ENCODE data around the gene TBC1D4.
"Not testable (repeated sequence)": the region's sequence is repeated elsewhere in the genome, so short reads cannot be mapped to it uniquely, and the experiment has no call there.

TBC1D4 gene

DNA sequence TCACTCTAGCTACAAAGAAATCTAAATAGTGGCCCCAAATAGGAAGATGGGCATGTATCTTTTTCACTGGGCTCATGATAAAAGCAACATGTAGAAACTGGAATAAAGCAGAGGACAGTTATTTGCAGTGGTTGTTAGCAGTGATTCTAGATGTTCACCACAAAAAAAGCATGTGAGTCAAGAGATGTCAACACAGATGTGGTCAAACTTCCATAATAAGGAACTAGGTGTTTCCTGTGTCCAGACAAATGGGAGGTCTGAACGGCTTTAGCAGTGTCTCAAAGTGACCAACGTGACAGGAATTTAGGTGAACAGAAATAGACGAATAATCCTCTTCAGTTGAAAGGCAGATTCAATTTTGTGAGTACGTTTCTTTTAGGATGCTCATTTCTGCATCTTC is 162.7 kb downstream of the TBC1D4 start:
- DNase-seq (ENCODE audit: low spot score): no peak

DNA sequence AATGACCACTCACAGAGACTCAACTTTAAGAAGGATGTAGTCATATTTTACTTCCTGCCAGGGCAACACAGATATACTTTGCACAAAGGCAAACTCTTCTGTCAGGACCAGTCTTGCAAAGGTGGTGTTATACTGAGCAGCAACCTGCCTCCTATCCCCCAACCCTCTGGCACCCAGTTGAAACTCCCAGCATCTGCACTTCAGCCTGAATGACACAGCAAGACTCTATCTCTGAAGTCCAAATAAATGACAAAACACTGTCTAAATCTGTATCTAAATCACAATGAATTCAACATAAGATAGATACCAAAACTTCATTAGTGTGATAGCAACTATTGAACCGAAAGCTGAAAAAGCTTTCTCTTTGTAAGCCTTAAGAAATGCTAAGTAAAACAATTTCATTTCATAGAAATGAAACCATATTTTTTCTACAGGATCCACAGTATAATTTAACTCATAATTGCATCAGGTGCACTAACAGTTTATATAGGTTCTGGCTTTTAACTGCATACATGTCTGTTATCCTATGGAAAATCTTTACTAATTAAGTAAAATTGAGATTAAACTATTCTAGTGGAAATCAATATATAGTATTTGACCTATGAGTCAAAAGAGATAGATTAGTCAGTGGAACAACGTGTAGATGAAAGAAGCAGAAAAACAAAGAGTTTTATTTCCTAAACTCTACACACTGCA is 163.7 kb downstream of the TBC1D4 start:
- DNase-seq (ENCODE audit: low spot score): no peak

DNA sequence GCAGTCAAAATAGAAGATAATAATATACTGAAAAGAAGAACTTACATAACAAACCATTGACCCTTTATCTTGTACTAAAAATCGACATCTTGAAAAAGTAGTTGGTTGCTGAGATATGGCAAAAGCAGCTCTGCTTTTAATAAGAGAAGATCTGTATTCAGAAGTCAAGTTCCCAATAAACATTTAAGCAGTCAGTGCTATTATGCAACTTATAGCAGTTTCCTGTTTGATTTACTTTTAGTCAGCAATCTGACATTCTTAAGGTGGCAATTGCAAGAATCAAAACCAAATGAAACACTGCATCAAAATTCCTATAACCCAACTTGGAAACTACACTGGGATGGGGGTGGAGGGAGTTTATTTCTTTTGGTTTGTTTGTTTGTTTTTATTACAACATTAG is 165.5 kb downstream of the TBC1D4 start:
- DNase-seq (ENCODE audit: low spot score): no peak

DNA sequence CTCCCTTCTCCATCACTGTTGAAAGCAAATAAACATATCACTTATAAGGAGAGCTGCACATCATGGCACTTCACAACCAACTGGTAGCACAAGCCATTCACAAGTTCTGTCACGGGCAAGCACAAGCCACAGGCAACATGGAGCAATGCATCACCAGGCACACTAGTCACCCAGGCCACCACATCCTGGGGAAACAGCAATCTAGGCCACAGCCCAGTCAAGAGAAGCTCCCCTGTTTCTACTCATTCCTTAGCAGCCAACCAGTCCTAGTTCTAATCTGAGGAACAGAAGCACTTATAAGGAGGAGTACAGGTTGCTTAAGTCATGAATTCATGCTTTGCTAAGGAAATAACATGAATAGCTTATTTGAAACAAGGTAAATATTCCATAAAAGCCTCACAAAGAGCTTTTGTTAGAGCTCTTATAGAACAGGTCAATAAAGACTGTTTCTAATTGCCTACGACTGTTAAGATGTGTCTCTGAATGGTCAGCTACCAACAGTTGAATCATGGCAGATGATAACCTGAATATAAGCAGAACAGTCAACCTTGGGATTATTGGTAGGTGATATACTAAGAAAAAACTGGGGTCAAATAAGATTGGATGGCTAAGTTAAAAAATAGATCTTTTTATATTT is 169.0 kb downstream of the TBC1D4 start:
- peak; percentile 17 for DNase-seq (ENCODE audit: low spot score)

DNA sequence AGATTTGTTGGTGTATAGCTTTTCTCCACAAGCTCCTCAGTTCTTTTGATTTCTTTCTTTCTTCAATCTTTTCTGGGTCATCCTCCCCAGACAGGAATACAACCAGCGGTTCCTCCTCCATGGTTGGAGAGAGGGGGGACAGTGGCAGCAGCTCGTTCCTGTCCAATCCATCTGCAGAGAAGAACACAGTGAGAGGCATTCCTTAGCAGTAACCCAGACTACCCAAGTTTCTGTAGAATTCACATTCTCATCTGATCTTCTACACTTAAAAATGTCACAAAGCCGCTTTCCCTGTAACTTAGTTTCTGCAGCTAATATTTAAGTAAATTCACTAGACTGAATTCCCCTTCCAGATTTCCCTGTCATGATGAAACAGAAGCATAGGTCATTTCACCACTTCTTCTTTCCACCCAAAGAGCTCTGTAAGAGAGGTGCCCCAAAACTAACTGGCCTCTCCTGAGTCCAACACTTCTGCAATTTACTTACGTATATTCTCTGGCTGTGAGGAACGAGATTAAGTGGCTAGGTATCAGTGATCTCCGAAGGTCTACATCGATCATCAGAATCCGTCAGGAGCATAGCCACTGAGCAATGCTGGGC is 171.9 kb downstream of the TBC1D4 start:
- DNase-seq (ENCODE audit: low spot score): no peak

DNA sequence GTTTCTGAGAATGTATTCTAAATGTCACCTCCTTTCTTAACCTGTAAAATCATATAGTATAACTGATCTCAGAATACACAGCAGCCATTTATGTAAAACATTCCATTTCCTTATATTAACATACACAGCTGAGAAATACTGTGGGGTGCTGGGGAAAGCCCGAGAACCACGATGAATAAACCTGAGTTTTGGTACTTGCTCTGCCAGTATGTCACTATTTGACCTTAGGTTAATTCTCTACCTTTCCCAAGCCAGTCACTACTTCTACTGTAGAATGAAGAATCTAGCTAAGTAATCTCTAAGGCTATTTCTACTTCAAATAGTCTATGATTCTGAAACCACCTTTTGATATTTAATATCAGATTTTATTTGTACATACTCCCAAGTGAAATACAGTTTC is 173.7 kb downstream of the TBC1D4 start:
- DNase-seq (ENCODE audit: low spot score): no peak

DNA sequence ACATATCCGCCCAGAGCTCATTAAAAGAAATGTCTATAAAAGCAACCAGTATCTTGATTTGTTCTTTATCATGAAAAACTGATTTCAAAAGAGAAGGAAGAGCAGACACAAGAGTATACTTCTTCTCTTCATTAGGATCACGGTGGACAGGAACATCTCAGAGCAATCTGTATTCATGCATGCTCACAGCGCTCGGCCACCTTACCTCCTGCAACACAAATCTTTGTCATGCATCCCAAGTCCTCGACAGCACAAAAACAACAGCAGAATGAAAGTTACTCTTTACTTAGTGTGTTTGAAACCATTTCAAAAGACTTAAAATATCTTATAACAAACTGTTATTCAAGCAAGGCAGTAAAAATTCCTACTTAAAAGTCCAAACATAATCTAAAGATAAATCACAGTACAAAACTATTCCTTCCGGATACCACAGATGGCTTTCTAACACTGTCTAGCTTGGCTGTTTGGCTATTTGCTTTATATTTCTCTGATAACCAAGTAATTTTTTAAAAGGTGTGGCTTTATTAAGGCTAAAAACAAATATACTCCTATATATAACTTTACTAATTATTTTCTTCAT is 174.5 kb downstream of the TBC1D4 start:
- DNase-seq (ENCODE audit: low spot score): no peak

DNA sequence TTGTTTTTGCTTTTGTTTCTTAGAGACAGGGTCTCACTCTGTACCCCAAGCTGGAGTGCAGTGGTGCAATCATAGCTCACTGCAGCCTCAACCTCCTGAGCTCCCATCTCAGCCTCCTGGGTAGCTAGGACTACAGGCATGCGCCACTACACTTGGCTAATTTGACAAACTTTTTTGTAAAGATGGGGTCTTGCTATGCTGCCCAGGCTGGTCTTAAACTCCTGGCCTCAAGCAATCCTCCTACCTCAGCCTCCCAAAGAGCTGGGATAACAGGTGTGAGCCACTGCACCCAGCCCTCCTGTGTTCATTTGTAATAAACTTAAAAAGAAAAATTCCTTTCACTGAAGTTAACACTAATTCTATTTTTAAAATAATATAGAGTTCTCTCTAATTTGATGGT is 175.0 kb downstream of the TBC1D4 start:
- not testable (repeated sequence) for DNase-seq (ENCODE audit: low spot score)

DNA sequence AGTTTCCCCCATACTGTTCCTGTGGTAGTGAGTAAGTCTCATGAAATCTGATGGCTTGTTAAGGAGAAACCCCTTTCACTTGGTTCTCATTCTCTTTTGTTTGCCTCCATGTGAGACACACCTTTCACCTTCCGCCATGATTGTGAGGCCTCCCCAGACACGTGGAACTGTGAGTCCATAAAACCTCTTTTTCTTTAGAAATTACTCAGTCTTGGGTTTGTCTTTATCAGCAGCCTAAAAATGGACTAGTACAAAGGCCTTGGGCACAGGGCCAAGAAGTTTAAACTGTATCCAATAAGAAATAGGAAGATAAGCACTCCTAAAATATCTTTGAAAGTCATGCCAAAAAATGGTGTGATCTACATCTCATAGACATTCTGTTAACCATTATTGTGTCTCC is 176.9 kb downstream of the TBC1D4 start:
- DNase-seq (ENCODE audit: low spot score): no peak

DNA sequence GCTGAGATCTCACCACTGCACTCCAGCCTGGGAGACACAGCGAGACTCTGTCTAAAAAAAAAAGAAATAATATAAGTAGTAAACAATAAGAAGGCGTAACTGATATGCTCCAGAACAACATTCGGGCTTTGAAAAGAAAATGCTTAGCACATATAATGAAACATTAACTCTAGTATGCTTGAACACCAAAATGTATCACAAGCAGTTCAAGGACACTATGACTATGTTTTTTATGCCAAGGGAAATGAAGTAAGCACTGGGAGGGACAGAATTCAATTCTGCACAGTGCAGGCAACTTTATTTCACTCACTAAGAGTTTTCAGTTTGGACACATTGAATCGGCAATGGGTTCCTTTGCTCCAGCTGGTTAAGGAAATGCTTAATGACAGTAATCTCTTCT is 178.7 kb downstream of the TBC1D4 start:
- no peak for DNase-seq (ENCODE audit: low spot score)

DNA sequence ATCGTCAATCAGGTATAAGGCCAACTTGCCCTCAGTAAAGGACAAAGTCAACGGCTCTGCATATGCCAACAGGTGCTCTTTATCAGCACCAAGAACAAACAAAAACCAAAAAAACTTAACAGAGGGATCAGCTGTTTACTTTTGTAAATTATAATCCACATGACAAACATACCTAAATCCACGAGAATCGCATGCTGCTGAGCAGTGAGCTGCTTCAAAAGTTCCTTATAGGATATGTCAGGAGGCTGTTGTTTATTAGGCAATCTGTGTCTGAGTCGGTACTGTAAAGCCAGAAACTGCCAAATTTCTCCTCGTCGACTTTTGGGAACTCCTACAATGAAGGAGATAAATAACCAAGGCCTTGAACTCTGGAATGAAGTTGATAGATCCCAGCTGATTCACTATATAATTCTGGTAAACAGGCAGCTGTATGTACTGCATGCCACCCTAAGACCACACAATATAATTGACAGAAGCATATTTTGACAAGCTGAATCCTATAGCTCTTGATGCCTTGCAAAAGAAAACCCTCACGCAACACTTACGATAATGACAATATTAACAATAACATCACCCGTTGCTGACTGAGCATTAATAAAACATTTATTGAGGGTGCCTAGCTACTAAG is 179.8 kb downstream of the TBC1D4 start:
- no peak for DNase-seq (ENCODE audit: low spot score)

DNA sequence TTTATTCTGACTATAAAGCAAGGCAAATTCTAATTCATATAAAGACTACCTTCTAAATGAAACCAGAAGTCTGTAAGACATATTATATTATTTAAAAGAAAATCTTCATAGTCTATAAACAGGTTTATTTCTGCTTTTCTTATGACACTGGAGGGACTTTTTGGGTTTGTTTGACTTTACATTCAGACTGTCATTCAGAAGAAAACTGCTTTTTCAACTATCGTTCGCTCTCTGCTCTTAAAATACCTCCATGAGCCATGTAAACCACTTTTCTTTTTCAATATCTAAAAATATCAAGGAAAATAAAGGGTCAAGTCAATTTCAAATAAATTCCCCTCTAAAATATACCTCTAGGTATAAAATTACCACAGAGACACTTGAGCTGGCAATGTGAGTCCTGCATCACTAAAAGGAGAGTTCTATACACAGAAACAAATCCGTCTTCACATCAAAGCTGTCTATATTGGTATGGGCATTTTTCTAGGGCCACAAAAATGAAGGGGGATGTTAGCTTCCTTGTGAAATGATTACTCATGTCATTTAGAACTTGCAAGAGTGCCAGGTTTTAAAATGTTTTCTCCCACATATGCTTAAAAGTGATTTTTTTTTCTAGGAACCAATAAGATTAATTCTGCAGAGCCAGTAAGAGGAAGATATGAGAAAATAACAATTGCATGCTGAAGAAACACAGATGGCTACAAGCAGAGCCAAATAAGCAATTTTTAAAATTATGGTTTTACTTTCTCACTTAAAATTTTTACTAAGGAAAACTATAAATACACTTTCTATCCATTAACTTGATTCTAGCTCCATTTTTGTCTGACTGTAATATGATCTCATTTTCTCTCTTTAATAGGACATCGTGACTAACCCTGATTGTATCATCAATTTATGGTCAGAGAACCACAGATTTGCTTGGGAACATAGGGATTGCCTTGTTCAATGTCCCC is 181.8 kb downstream of the TBC1D4 start:
- peak; percentile 11 for DNase-seq (ENCODE audit: low spot score)

DNA sequence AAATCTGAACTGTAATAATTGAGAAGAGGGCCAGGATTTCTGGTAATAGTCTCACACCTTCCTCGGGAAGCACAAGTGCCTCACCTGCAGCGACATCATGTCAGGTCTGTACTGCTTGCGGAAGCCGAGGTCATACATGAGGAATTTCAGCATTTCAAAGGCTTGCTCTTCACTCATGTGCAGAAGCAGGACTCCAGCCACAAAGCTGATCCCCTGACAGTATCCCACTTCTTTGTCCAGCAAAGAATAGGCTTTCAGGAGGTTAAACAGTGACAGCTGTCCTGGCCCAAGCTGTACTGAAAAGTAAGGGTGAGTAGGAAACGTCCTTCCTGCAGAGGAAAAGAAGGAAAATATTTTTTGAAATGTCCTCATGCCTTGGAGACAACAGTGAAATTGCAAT is 182.7 kb downstream of the TBC1D4 start:
- DNase-seq (ENCODE audit: low spot score): peak; percentile 47

DNA sequence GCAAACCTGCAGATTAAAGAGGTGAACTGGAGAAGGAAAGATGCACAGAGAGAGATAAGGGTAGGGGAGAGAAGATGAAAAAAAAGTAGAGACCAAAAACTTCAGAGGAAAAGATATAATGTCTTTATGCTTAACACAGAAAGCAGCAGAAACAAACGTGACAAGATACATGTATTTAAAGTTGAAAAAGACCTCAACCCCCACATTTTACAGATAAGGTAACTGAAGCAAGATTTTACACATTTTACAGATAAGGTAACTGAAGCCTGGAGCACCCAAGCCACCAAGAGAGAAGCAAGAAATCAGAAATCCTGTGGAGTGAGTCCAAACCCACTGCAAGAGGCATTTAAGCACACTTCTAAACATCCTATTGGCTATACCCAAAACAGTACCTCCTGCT is 185.3 kb downstream of the TBC1D4 start:
- no peak for DNase-seq (ENCODE audit: low spot score)

DNA sequence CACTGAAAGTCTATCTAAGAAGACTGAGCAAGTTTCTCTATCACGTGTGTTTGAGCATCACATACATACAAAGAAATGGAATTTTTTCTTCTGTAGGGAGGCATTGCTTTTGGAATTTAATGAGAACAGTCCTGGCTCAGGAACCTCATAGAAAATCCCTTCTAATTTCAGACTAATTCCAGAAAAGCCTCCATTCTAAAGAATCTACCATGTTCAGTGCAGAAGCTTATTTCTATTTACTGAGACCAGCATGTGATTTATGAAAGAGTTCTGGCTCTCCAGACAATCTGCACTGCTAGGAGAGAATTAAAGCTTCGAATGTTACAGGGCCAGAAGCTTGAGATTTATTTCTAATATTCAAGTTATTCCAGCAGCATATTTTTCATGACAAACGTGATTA is 186.8 kb downstream of the TBC1D4 start:
- no peak for DNase-seq (ENCODE audit: low spot score)

DNA sequence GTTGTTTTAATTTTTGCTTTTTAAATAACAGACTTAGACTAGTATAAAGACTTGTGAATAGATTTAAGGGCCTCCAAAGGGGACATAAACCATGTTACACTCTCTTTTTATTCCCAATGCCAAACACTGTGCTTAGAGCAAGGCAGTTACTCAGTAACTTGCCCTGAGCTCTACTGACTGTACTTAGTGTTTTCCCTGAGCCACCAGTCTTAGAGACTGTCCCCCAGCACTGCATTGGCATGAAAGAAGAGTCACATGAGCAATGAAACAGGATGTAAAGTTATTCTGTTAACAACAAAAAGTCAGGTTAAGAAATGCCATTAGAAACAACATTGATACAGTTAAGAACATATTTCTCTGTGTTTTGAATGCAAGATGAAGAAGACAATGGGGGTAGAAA is 187.9 kb downstream of the TBC1D4 start:
- DNase-seq (ENCODE audit: low spot score): peak; percentile 28

DNA sequence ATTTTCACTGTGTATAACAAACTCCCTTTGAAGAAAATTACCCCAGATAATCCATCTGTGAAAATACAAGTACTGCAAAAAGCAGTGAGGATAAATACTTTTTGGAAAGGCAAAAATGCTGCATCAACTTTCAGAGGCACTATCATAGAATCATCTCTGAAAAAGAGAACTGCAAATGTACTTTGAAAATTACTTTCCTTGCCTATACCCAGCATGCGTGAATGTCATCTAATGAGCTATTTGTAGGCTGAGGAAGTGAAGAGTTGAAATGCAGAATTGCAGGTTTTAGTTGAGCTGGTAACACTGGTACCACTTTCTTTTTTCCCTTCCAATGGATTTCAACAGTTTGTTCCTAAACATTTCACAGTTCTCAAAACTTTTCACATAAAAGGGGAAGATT is 196.7 kb downstream of the TBC1D4 start:
- no peak for DNase-seq (ENCODE audit: low spot score)

DNA sequence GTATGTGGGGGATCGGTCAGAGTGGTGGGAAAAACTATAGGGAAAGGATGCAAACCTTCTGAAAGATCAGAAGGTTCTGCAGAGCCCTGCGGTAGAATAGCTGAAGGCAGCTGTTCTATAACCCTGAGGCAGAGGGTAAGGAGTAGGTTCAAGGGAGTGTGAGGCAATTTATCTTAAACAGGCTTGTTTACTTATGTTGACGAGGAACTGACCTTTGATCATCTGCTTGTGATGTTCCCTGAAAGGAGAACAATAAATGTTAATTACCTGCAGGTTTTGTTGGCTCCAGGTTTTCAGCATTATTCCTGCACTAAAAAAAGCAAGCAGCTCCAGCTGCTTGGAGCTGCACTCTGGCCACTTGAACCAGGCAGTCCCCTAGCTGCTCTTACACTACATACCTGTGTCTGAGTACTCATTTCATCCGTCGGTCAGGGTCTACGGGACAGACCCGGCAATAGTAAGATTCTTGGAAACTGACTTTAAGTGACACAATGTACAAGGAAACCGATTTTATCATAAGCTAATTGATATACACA is 202.1 kb downstream of the TBC1D4 start:
- no peak for DNase-seq (ENCODE audit: low spot score)

DNA sequence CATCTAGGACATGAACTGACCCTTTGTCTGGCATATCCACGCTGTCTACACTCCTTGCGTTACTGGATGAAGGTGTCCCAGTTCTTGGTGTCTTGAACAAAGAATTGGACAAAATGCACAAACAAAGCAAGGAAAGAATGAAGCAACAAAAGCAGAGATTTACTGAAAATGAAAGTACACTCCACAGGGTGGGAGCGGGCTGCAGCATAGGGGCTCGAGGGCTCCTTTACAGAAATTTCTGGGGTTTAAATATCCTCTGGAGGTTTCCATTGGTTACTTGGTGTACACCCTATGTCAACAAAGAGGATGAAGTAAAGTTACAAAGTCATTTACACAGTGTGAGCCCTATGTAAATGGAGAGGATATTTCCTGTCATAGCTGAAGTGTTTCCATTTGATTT is 208.3 kb downstream of the TBC1D4 start:
- DNase-seq (ENCODE audit: low spot score): not testable (repeated sequence)

DNA sequence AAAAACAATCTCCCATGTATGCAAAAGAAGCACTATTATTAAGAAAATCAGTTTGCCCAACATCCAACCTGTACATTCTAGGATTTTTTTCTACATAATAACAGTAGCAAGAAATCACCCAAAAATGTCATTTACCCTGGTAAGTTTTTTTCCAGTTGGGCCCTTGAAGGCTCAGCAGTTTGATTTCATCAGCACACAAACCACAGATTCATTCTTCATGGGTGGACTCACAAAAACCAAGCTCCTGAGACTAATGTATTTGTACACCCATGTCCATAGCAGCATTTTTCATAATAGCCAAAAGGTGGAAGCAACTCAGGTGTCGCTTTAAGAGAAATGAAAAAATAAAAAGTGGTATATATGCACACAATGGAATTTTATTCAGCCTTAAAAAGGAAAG is 210.1 kb downstream of the TBC1D4 start:
- DNase-seq (ENCODE audit: low spot score): no peak

DNA sequence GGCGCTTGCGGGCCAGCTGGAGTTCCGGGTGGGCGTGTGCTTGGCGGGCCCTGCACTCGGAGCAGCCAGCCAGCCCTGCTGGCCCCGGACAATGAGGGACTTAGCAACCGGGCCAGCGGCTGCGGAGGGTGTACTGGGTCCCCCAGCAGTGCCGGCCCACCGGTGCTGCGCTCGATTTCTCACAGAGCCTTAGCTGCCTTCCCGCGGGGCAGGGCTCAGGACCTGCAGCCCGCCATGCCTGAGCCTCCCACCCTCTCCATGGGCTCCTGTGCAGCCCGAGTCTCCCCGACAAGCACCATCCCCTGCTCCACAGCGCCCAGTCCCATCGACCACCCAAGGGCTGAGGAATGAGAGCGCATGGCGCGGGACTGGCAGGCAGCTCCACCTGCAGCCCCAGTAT is 213.5 kb downstream of the TBC1D4 start:
- DNase-seq (ENCODE audit: low spot score): not testable (repeated sequence)
